ENCODE measurements around the gene MEG3. TPM values are rescaled to one million over a fixed set of nuclear protein-coding genes. Genes with fewer than 3 reads are reported as not detected.

MEG3 gene
- total and polyA plus RNA-seq, 9 of the 15 experiments (the other 6 are each of a cell fraction or from before 2014, with no cell fraction given) = 0.10 to 5.3 (median 1.0) TPM; not detected in 1

DNA sequence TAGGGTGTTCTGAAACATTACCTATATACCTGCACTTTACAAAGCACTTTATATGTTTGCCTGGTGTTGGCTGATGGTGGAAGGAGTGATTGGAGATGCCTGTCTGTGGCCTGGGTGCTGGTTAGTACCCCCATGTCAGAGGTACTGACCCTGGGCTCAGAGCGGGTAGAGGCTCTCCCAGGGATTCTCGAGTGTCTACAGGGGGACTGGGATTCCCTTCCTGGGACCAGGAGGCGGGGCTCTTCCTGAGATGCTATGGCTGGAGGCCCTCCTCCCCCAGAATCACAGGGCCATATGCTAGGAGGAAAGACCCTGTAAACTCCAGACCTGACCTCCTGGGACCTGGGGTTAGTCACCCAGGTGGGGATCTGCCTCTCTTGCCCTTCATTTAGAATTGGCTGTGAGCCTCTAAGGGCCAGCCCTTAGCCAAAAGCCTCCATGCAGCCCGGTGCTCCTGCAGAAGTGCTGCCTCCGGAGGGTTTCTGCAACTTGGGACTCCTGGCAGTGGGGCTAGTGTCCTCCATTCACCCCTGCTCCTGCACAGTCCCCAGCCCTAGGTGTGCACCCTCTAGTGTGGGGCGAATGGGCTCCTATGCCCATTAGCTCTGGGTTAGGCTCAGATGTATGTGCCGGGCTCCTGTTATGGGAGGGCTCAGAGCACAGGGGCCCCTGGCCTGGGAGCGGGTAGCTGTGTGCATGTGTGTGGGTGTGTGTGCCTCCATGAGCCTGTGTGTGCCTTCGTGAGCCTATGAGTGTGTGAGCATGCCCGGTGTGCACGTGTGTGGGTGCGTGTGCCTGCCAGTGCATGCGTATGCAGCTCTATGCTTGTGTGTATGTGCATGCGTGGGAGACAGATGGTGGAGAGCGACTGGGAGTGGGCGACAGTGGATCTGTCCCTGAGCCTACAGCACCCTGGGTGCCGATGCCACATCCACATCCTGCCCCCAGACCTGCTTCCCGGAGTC is 41.0 kb downstream of the MEG3 start:
- no peaks in the 10 kb centered on the region for H3K9me3 ChIP-seq (replicated peaks; ENCODE audit: control insufficient read depth, insufficient read depth, low read depth, low read length)
- no peaks in the 10 kb centered on the region for H3K27me3 ChIP-seq (ENCODE audit: control insufficient read depth in 2 of 2, insufficient read depth in 2 of 2, low read length in 2 of 2)
- no peaks in the 10 kb centered on the region for H3K9me1 ChIP-seq (ENCODE audit: control insufficient read depth, insufficient read depth, low read length)
- no peak overlapping the region for H3K4me3 ChIP-seq
- H2AFZ ChIP-seq (ENCODE audit: low read depth, low read length) = no peak overlapping the region
- no peaks in the 10 kb centered on the region for H3K36me3 ChIP-seq (ENCODE audit: control insufficient read depth, insufficient read depth, low read length)
- no peaks in the 10 kb centered on the region for H3K79me2 ChIP-seq (ENCODE audit: control insufficient read depth, insufficient read depth, low read length)
- POLR2A ChIA-PET = interaction anchor here (0.6 kb wide), 1 partner anchor 20 kb away, joined by 3 read pairs; no protein-coding TSS in a partner anchor
- in situ Hi-C loops (cut with MboI) (no loop called here), intact Hi-C loops (cut with micrococcal nuclease) (no loop called here)
- H3K4me2 ChIP-seq (ENCODE audit: insufficient read depth, low read length) = no peak overlapping the region
- CTCF ChIA-PET (ENCODE audit: low intra/inter-chr PET ratio) = no interaction called here
- no peak for DNase-seq (ENCODE audit: extremely low read depth in 1 of 4, low spot score in 3 of 4)
- peaks cover 28 to 35% of the 10 kb centered on the region in 2 experiments for H3K4me1 ChIP-seq (replicated peaks in 1 of 2; ENCODE audit: control insufficient read depth in 2 of 2, insufficient read depth in 2 of 2, low read length in 2 of 2)
- TF ChIP-seq SMARCE1 (IDR thresholded peaks at IDR 0.05) = no peak
- no peak for TF ChIP-seq KDM4B (IDR thresholded peaks at IDR 0.05; ENCODE audit: borderline replicate concordance in 2 of 2, low read depth in 1 of 2)
- TF ChIP-seq ZNF354B (CRISPR knock-in tag; IDR thresholded peaks at IDR 0.05) = no peak
- TF ChIP-seq MTF1 (CRISPR knock-in tag; IDR thresholded peaks at IDR 0.05; ENCODE audit: borderline replicate concordance) = no peak
- TF ChIP-seq, protein P1, sequence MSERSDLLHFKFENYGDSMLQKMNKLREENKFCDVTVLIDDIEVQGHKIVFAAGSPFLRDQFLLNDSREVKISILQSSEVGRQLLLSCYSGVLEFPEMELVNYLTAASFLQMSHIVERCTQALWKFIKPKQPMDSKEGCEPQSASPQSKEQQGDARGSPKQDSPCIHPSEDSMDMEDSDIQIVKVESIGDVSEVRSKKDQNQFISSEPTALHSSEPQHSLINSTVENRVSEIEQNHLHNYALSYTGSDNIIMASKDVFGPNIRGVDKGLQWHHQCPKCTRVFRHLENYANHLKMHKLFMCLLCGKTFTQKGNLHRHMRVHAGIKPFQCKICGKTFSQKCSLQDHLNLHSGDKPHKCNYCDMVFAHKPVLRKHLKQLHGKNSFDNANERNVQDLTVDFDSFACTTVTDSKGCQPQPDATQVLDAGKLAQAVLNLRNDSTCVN (CRISPR knock-in tag; IDR thresholded peaks at IDR 0.05) = no peak
- no peak for TF ChIP-seq RNF2 (IDR thresholded peaks at IDR 0.05)
- TF ChIP-seq RFX5 (IDR thresholded peaks at IDR 0.05; ENCODE audit: low read depth, low read length) = no peak
- TF ChIP-seq ZNF239 (CRISPR knock-in tag; IDR thresholded peaks at IDR 0.05) = no peak
- no peak for TF ChIP-seq ZNF232 (CRISPR knock-in tag; IDR thresholded peaks at IDR 0.05)
- no peak for TF ChIP-seq FOXJ2 (tag; IDR thresholded peaks at IDR 0.05)
- TF ChIP-seq FOXA1 (IDR thresholded peaks at IDR 0.05; ENCODE audit: borderline replicate concordance) = no peak
- no peak for TF ChIP-seq ZNF75A (CRISPR knock-in tag; IDR thresholded peaks at IDR 0.05)
- TF ChIP-seq HLTF (IDR thresholded peaks at IDR 0.05) = no peak
- no peak for TF ChIP-seq POLR3G (IDR thresholded peaks at IDR 0.05; ENCODE audit: extremely low read depth, insufficient read length, insufficient replicate concordance)
- TF ChIP-seq NR4A1 (CRISPR knock-in tag; IDR thresholded peaks at IDR 0.05) = no peak
- TF ChIP-seq NR4A1 (tag; IDR thresholded peaks at IDR 0.05) = no peak
- no peak for TF ChIP-seq LCOR (CRISPR knock-in tag; IDR thresholded peaks at IDR 0.05)
- TF ChIP-seq PHF21A (IDR thresholded peaks at IDR 0.05; ENCODE audit: borderline replicate concordance, low read depth) = no peak
- TF ChIP-seq, protein P2, sequence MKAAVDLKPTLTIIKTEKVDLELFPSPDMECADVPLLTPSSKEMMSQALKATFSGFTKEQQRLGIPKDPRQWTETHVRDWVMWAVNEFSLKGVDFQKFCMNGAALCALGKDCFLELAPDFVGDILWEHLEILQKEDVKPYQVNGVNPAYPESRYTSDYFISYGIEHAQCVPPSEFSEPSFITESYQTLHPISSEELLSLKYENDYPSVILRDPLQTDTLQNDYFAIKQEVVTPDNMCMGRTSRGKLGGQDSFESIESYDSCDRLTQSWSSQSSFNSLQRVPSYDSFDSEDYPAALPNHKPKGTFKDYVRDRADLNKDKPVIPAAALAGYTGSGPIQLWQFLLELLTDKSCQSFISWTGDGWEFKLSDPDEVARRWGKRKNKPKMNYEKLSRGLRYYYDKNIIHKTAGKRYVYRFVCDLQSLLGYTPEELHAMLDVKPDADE (conservative IDR thresholded peaks at IDR 0.05; ENCODE audit: control insufficient read depth, low read depth, low read length) = no peak
- no peak for TF ChIP-seq ETV6 (IDR thresholded peaks at IDR 0.05; ENCODE audit: borderline replicate concordance in 1 of 2, low read depth in 2 of 2, low read length in 1 of 2)
- TF ChIP-seq ETV6 (CRISPR knock-in tag; IDR thresholded peaks at IDR 0.05; ENCODE audit: borderline replicate concordance) = no peak
- no peak for TF ChIP-seq RCOR1 (IDR thresholded peaks at IDR 0.05; ENCODE audit: borderline replicate concordance in 1 of 2, low read depth in 2 of 2, low read length in 2 of 2)
- FAIRE-seq = no peak
- H4K20me1 ChIP-seq (replicated peaks; ENCODE audit: control insufficient read depth, insufficient read depth, low read length) = no peaks in the 10 kb centered on the region
- H3K27ac ChIP-seq (ENCODE audit: extremely low read depth, low read depth, low read length) = no peak overlapping the region
- BruUV-seq (replicated peaks) = no TSS peak
- no peak for ATAC-seq
- WGBS (ENCODE audit: insufficient coverage, low coverage, missing lambda C conversion rate) = 61% methylated on average over 15 of the region's 18 CpGs
- peak overlapping the region in 1 of 2 experiments; percentile 10; a peak in 1 of 4 replicates for H3K9ac ChIP-seq (ENCODE audit: insufficient read depth in 1 of 2, low read depth in 2 of 2, low read length in 2 of 2)

Measured in K562 (cell line).